HG02885 (cell line): ENCODE measurements around the gene P2RX4.
"Not testable (repeated sequence)": the region's sequence is repeated elsewhere in the genome, so short reads cannot be mapped to it uniquely, and the experiment has no call there.

Experiments used
- ATAC-seq: cut with Tn5 transposase; IDR thresholded peaks from one replicate; pipeline ENCODE4 v1.9.1; 2021; ENCODE audit warnings: mild to moderate bottlenecking; ENCODE audit not compliant: unreplicated experiment, poor library complexity

The P2RX4 gene

GRCh38 chr12:121187501-121187900, 22.4 kb upstream of the P2RX4 start:
- no peak for ATAC-seq

GRCh38 chr12:121188227-121188626, 21.7 kb upstream of the P2RX4 start:
- ATAC-seq, result no peak

GRCh38 chr12:121189131-121189530, 20.8 kb upstream of the P2RX4 start:
- no peak for ATAC-seq

- no peak for ATAC-seq
Measured at GRCh38 chr12:121189619-121190155, 20.2 kb upstream of the P2RX4 start.

- ATAC-seq, result no peak
Measured at GRCh38 chr12:121190523-121191031, 19.4 kb upstream of the P2RX4 start.

- no peak for ATAC-seq
Measured at GRCh38 chr12:121191151-121191550, 18.8 kb upstream of the P2RX4 start.

- no peak for ATAC-seq
Measured at GRCh38 chr12:121196902-121197301, 13.0 kb upstream of the P2RX4 start.

- ATAC-seq, result no peak
Measured at GRCh38 chr12:121198949-121199348, 11.0 kb upstream of the P2RX4 start.

- not testable (repeated sequence) for ATAC-seq
Measured at GRCh38 chr12:121201140-121201539, 8.8 kb upstream of the P2RX4 start.

GRCh38 chr12:121202407-121203355, 7.2 kb upstream of the P2RX4 start:
- no peak for ATAC-seq

- ATAC-seq, result no peak
Measured at GRCh38 chr12:121203482-121203881, 6.4 kb upstream of the P2RX4 start.

- ATAC-seq, result no peak
Measured at GRCh38 chr12:121205491-121205890, 4.4 kb upstream of the P2RX4 start.

GRCh38 chr12:121208571-121208970, 1.4 kb upstream of the P2RX4 start:
- ATAC-seq, result not testable (repeated sequence)

GRCh38 chr12:121209221-121209620, 708 bp upstream of the P2RX4 start:
- ATAC-seq, result no peak

GRCh38 chr12:121212875-121213274, 2.9 kb downstream of the P2RX4 start:
- no peak for ATAC-seq

GRCh38 chr12:121214166-121214777, 4.3 kb downstream of the P2RX4 start:
- ATAC-seq, result no peak

GRCh38 chr12:121214855-121215745, 5.2 kb downstream of the P2RX4 start:
- ATAC-seq, result no peak

GRCh38 chr12:121216102-121216501, 6.2 kb downstream of the P2RX4 start:
- no peak for ATAC-seq

- ATAC-seq, result no peak
Measured at GRCh38 chr12:121217063-121217462, 7.1 kb downstream of the P2RX4 start.

- no peak for ATAC-seq
Measured at GRCh38 chr12:121217761-121218160, 7.8 kb downstream of the P2RX4 start.
